ENCODE data around the gene MORN1. TPM values are rescaled to one million over a fixed set of nuclear protein-coding genes. Genes with fewer than 3 reads are reported as not detected.

Gene MORN1
- total RNA-seq, 4 donors from 2014 or later, result 5.7 to 13.4 (median 8.5) TPM

GRCh38 chr1:2320760-2321667 is 70.3 kb downstream of the MORN1 start:
- 18% methylated on average over 20 of the region's 41 CpGs for WGBS
- peaks cover 8% of the 10 kb centered on the region for H3K27me3 ChIP-seq
- TF ChIP-seq CTCF (IDR thresholded peaks at IDR 0.05), result no peak
- no peak for TF ChIP-seq EP300 (IDR thresholded peaks at IDR 0.05)
- no peak for TF ChIP-seq POLR2A (IDR thresholded peaks at IDR 0.05)
- TF ChIP-seq POLR2AphosphoS5 (IDR thresholded peaks at IDR 0.05), result no peak
- peaks cover 63% of the 10 kb centered on the region for H3K4me1 ChIP-seq
- DNase-seq (ENCODE audit: low spot score in 2 of 2), result no peak
- no peaks in the 10 kb centered on the region for H3K9me3 ChIP-seq
- no peak overlapping the region for H3K4me3 ChIP-seq
- H3K36me3 ChIP-seq, result no peaks in the 10 kb centered on the region
- peak overlapping the region; percentile 71 for H3K27ac ChIP-seq

- DNase-seq (ENCODE audit: low spot score in 2 of 2), result no peak
- 80% methylated on average over 7 of the region's 15 CpGs for WGBS
- H3K9me3 ChIP-seq, result no peaks in the 10 kb centered on the region
- H3K4me3 ChIP-seq, result no peak overlapping the region
- peak overlapping the region; percentile 37 for H3K27ac ChIP-seq
- TF ChIP-seq POLR2AphosphoS5 (IDR thresholded peaks at IDR 0.05) (no peak), EP300 (IDR thresholded peaks at IDR 0.05) (no peak), POLR2A (IDR thresholded peaks at IDR 0.05) (no peak), CTCF (IDR thresholded peaks at IDR 0.05) (no peak)
- H3K27me3 ChIP-seq, result peaks cover 8% of the 10 kb centered on the region
- H3K36me3 ChIP-seq, result no peaks in the 10 kb centered on the region
- H3K4me1 ChIP-seq, result peaks cover 72% of the 10 kb centered on the region
These were observed 71.3 kb downstream of the MORN1 start for GRCh38 chr1:2320006-2320405.

- no peak for DNase-seq (ENCODE audit: low spot score in 2 of 2)
- H3K9me3 ChIP-seq, result no peaks in the 10 kb centered on the region
- H3K36me3 ChIP-seq, result no peaks in the 10 kb centered on the region
- H3K27me3 ChIP-seq, result peaks cover 4% of the 10 kb centered on the region
- H3K27ac ChIP-seq, result peak overlapping the region; percentile 37
- 74% methylated on average over 11 of the region's 21 CpGs for WGBS
- H3K4me3 ChIP-seq, result no peak overlapping the region
- peaks cover 79% of the 10 kb centered on the region for H3K4me1 ChIP-seq
- TF ChIP-seq CTCF (IDR thresholded peaks at IDR 0.05) (no peak), POLR2AphosphoS5 (IDR thresholded peaks at IDR 0.05) (no peak), EP300 (IDR thresholded peaks at IDR 0.05) (no peak), POLR2A (IDR thresholded peaks at IDR 0.05) (no peak)
These were observed 72.1 kb downstream of the MORN1 start for GRCh38 chr1:2319291-2319690.

GRCh38 chr1:2318314-2319278 is 72.8 kb downstream of the MORN1 start:
- Histone ChIP-seq H3K9me3 (no peaks in the 10 kb centered on the region), H3K27me3 (no peaks in the 10 kb centered on the region), H3K36me3 (no peaks in the 10 kb centered on the region), H3K4me3 (no peak overlapping the region), H3K27ac (peak overlapping the region; percentile 58), H3K4me1 (peaks cover 86% of the 10 kb centered on the region)
- WGBS, result 65% methylated on average over 32 of the region's 41 CpGs
- no peak for DNase-seq (ENCODE audit: low spot score in 2 of 2)
- TF ChIP-seq POLR2A (IDR thresholded peaks at IDR 0.05) (no peak), CTCF (IDR thresholded peaks at IDR 0.05) (no peak), POLR2AphosphoS5 (IDR thresholded peaks at IDR 0.05) (no peak), EP300 (IDR thresholded peaks at IDR 0.05) (no peak)
